Transverse colon (tissue), 4 donors: ENCODE results near the gene DBH. TPM values are rescaled to one million over a fixed set of nuclear protein-coding genes. Genes with fewer than 3 reads are reported as not detected.

Source experiments
- DNase-seq: peaks from one replicate; pipeline ENCODE4 v3.0.0-alpha.2; 2019
- H3K27ac ChIP-seq, 4 donors: fragments of 200-600 bp; sonication (generic); 2 replicates each; pipeline ENCODE4 v1.5.1; 2016 to 2018; ENCODE audit warnings: inconsistent platforms in 4 of 4
- H3K27me3 ChIP-seq: fragments of 200-600 bp; sonication (generic); 2 replicates; pipeline ENCODE4 v1.5.1; 2017; ENCODE audit warnings: inconsistent platforms
- H3K36me3 ChIP-seq, 4 donors: fragments of 200-600 bp; sonication (generic); 2 replicates each; pipeline ENCODE4 v1.5.1; 2017 to 2019; ENCODE audit warnings: inconsistent platforms in 4 of 4
- H3K4me1 ChIP-seq, 4 donors: fragments of 200-600 bp; sonication (generic); 2 replicates each; pipeline ENCODE4 v1.5.1; 2017 to 2020; ENCODE audit warnings: inconsistent platforms in 4 of 4
- H3K4me3 ChIP-seq, 4 donors: fragments of 200-600 bp; sonication (generic); 1 replicate in 1 of 4; 2 replicates in 3 of 4; pipeline versions ENCODE4 v1.5.1 to v1.6.1; 2017 to 2019; ENCODE audit warnings: inconsistent platforms in 4 of 4
- H3K9me3 ChIP-seq, 2 donors: fragments of 200-600 bp; sonication (generic); 2 replicates each; pipeline ENCODE4 v1.5.1; 2017 to 2019; ENCODE audit warnings: inconsistent platforms in 2 of 2
- CTCF ChIP-seq, 5 experiments: fragments of 200-600 bp in 3 of 5; fragments of 450-650 bp in 2 of 5; sonication (generic) in 3 of 5; IDR thresholded peaks; 1 replicate in 2 of 5; 2 replicates in 3 of 5; pipeline ENCODE4 v1.5.1; 2016 to 2017; ENCODE audit warnings: antibody characterized with exemption in 5 of 5, inconsistent platforms in 3 of 5, mild to moderate bottlenecking in 2 of 5, moderate library complexity in 1 of 5
- EP300 ChIP-seq: sonication (generic); formaldehyde crosslinking; IDR thresholded peaks from one replicate; pipeline ENCODE4 v1.6.1; 2017; ENCODE audit warnings: antibody characterized with exemption, low read depth
- POLR2A ChIP-seq: fragments of 450-650 bp; IDR thresholded peaks from one replicate; pipeline ENCODE4 v1.6.1; 2016; ENCODE audit warnings: antibody characterized with exemption, mild to moderate bottlenecking, moderate library complexity
- POLR2AphosphoS5 ChIP-seq, 3 donors: sonication (generic); formaldehyde crosslinking; IDR thresholded peaks; one replicate each; pipeline ENCODE4 v1.6.1; 2016; ENCODE audit warnings: antibody characterized with exemption in 3 of 3
- WGBS, 2 donors: methylation state at CpG; one replicate each; pipeline ENCODE4 v1.1.5; 2018; ENCODE audit warnings: low coverage in 1 of 2; 5-methylcytosine and 5-hydroxymethylcytosine counted together
- in situ Hi-C, 4 donors: fragments of 200-750 bp; cut with MboI; loops; one replicate each; pipeline versions ENCODE4 v1.15.0 to v1.15.1; 2017; ENCODE audit warnings: low sequenced_read_pairs in 3 of 4, low pct_ligation_motif_present in 1 of 4, low pct_unique_long_range_greater_than_20kb in 1 of 4
- intact Hi-C: fragments of 100-400 bp; cut with DNase I; formaldehyde crosslinking; loops from one replicate; pipeline ENCODE4 v1.15.1; 2023; ENCODE audit warnings: low total_unique reads
- total RNA-seq, 4 donors: library from RNA; depleted of rRNA; stranded (reverse); fragments of >200 nt; gene quantifications; one replicate each; pipeline ENCODE4 v1.1.0, GENCODE V29; 2016

DBH gene
- total RNA-seq, 4 donors from 2014 or later, result not detected

DNA sequence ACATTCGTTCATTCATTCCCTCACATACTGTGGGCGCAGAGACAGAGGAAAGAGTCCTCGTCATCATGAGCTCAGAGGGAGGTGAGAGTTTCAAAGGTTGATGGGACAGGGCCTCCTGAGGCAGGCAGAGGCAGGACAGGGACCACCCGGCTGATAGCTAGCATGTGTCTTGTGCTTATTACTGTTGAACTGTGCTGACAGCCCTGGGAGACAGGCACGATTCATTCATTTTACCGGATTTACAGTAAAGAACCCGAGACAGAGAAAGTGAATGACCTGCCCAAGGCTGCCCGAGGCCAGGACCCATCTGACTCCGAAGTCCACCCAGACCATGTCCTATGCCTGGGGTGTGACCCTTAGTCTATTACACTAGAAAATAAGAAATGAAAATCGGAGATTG, 22.1 kb upstream of the DBH start:
- Histone ChIP-seq H3K36me3 (no peaks in the 10 kb centered on the region), H3K27me3 (peaks cover 68% of the 10 kb centered on the region), H3K4me1 (no peaks in the 10 kb centered on the region), H3K27ac (no peak overlapping the region), H3K9me3 (no peaks in the 10 kb centered on the region), H3K4me3 (no peak overlapping the region)
- TF ChIP-seq EP300 (no peak), POLR2AphosphoS5 (IDR thresholded peaks at IDR 0.05) (no peak), POLR2A (no peak), CTCF (IDR thresholded peaks at IDR 0.05) (no peak)
- intact Hi-C loops (no loop called here), in situ Hi-C loops (no loop called here)
- WGBS, 2 donors, result 60 to 73% methylated on average over 1 to 10 of the region's 10 CpGs
- no peak for DNase-seq

DNA sequence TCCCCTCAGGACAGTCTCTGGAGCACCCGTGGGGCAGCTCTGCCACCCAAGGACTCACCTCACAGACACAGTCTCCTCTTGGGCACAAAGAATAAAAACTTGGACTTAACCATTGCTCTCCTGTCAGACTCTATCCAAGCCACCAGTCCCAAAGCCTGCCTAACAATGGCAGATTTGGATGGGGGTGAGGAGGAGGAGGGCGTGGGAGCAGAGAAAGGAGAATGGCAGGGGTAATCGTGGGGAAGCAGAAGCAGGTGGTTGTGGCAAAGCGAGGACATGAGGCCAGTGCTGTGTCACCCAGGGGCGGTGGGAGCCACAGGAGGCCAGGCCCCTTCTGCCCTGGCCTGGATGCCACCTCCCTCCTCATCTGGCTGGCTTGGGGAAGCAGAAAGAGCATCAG, 21.5 kb upstream of the DBH start:
- H3K4me1 ChIP-seq, result no peaks in the 10 kb centered on the region
- intact Hi-C loops, result no loop called here
- peaks cover 66% of the 10 kb centered on the region for H3K27me3 ChIP-seq
- 40 to 59% methylated on average over 1 to 5 of the region's 5 CpGs for WGBS, 2 donors
- no peak overlapping the region for H3K27ac ChIP-seq
- H3K36me3 ChIP-seq, result no peaks in the 10 kb centered on the region
- no peaks in the 10 kb centered on the region for H3K9me3 ChIP-seq
- TF ChIP-seq CTCF (IDR thresholded peaks at IDR 0.05), result no peak
- TF ChIP-seq POLR2AphosphoS5 (IDR thresholded peaks at IDR 0.05), result no peak
- TF ChIP-seq POLR2A, result no peak
- TF ChIP-seq EP300, result no peak
- in situ Hi-C loops, result no loop called here
- no peak for DNase-seq
- no peak overlapping the region for H3K4me3 ChIP-seq

DNA sequence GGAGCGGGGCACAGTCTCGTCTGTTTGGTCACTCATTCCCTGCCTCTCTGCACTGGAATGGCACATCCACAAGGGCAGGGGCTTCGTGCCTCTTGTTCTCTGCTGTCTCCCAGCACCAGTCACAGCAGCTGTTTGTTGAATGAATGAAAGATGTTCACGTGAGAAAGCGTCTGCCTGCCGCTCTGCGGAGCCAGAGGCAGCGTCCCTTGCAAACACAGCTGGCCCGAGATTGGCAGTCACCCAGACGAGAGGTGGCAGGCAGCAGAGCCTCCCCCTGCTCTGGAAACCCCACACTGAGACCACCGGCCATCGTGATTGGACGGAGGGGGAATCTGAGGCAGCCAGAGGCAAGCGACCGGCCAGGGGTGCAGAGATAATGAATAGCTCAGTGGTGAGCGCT, 21.0 kb upstream of the DBH start:
- TF ChIP-seq CTCF (IDR thresholded peaks at IDR 0.05) (no peak), POLR2A (no peak), EP300 (no peak), POLR2AphosphoS5 (IDR thresholded peaks at IDR 0.05) (no peak)
- Histone ChIP-seq H3K4me3 (no peak overlapping the region), H3K4me1 (no peaks in the 10 kb centered on the region), H3K27ac (no peak overlapping the region), H3K36me3 (no peaks in the 10 kb centered on the region), H3K27me3 (peaks cover 61% of the 10 kb centered on the region), H3K9me3 (no peaks in the 10 kb centered on the region)
- no peak for DNase-seq
- in situ Hi-C loops, result no loop called here
- intact Hi-C loops, result no loop called here
- 42% methylated on average over 16 of the region's 16 CpGs; no CpG with 5 or more reads in 1 of the 2 donors for WGBS, 2 donors

- Histone ChIP-seq H3K27ac (no peak overlapping the region), H3K4me1 (no peaks in the 10 kb centered on the region), H3K36me3 (no peaks in the 10 kb centered on the region), H3K4me3 (no peak overlapping the region), H3K9me3 (no peaks in the 10 kb centered on the region), H3K27me3 (peaks cover 57% of the 10 kb centered on the region)
- intact Hi-C loops, result no loop called here
- WGBS, 2 donors, result 50 to 83% methylated on average over 2 to 13 of the region's 13 CpGs
- no peak for DNase-seq
- TF ChIP-seq POLR2AphosphoS5 (IDR thresholded peaks at IDR 0.05), result no peak
- TF ChIP-seq POLR2A, result no peak
- no peak for TF ChIP-seq EP300
- no peak for TF ChIP-seq CTCF (IDR thresholded peaks at IDR 0.05)
- in situ Hi-C loops, result no loop called here
Measured at GRCh38 chr9:133615606-133616188, 20.5 kb upstream of the DBH start.
